NCI-H1105 treated with DMSO at 0.1 percent for 48 hours (cell line): Measurements from ENCODE around the gene DYNLT2.

Experiments
- DNase-seq: peaks from one replicate; lab custom pipeline; 2025; lab: John Stamatoyannopoulos, UW

DYNLT2 gene

GRCh38 chr6:169751242-169752073, at the start of gene DYNLT2, which contains the start of gene ERMARD:
TSS of gene DYNLT2 (minus strand) at chr6:169751572. CDS start at chr6:169751458, 114 bp downstream.
TSS of gene ERMARD (plus strand) at chr6:169751622. CDS start at chr6:169751658, 36 bp downstream.
- DNase-seq: peak; percentile 96

- DNase-seq: no peak
Observed at GRCh38 chr6:169800668-169801395, 49.5 kb upstream of the DYNLT2 start.

GRCh38 chr6:169800116-169800667, 48.8 kb upstream of the DYNLT2 start:
- no peak for DNase-seq

GRCh38 chr6:169799474-169799926, 48.1 kb upstream of the DYNLT2 start:
- no peak for DNase-seq

GRCh38 chr6:169798764-169799473, 47.5 kb upstream of the DYNLT2 start:
- DNase-seq: no peak

- DNase-seq: no peak
Observed at GRCh38 chr6:169795196-169795595, 43.8 kb upstream of the DYNLT2 start.

- DNase-seq: peak; percentile 97
Observed at GRCh38 chr6:169794317-169795055, 43.1 kb upstream of the DYNLT2 start.

GRCh38 chr6:169793408-169793807, 42.0 kb upstream of the DYNLT2 start:
- DNase-seq: peak; percentile 54

- no peak for DNase-seq
Observed at GRCh38 chr6:169792306-169793015, 41.1 kb upstream of the DYNLT2 start.

GRCh38 chr6:169791721-169792131, 40.4 kb upstream of the DYNLT2 start:
- no peak for DNase-seq

GRCh38 chr6:169789944-169790927, 38.9 kb upstream of the DYNLT2 start:
- DNase-seq: peak; percentile 93

- no peak for DNase-seq
Observed at GRCh38 chr6:169789146-169789943, 38.0 kb upstream of the DYNLT2 start.

- DNase-seq: no peak
Observed at GRCh38 chr6:169788809-169789145, 37.4 kb upstream of the DYNLT2 start.

GRCh38 chr6:169787797-169788196, 36.4 kb upstream of the DYNLT2 start:
- DNase-seq: no peak

GRCh38 chr6:169786349-169786748, 35.0 kb upstream of the DYNLT2 start:
- no peak for DNase-seq

GRCh38 chr6:169785566-169785965, 34.2 kb upstream of the DYNLT2 start:
- no peak for DNase-seq

GRCh38 chr6:169784821-169785340, 33.5 kb upstream of the DYNLT2 start:
- DNase-seq: peak; percentile 21
